Lung (tissue), 12 donors: ENCODE measurements around the gene SLAMF7. TPM values are rescaled to one million over a fixed set of nuclear protein-coding genes. Genes with fewer than 3 reads are reported as not detected.

Experiments used
- ATAC-seq: fragments of 200-7000 bp; cut with Tn5 transposase; one replicate; pipeline ENCODE4 v1.9.1; 2020; ENCODE audit warnings: moderate number of reproducible peaks; ENCODE audit not compliant: insufficient read depth, low FRiP score
- DNase-seq, 3 donors: peaks; one replicate each; pipeline ENCODE4 v3.0.0-alpha.2; 2013 to 2017
- H3K27ac ChIP-seq, 2 donors: one replicate each; pipeline ENCODE4 v1.5.1; 2013; ENCODE audit warnings: mild to moderate bottlenecking in 2 of 2, moderate library complexity in 2 of 2, control low read depth in 1 of 2, inconsistent platforms in 1 of 2, low read depth in 1 of 2, low read length in 1 of 2
- H3K27me3 ChIP-seq, 3 donors: one replicate each; pipeline ENCODE4 v1.5.1; 2013; ENCODE audit warnings: low read length in 2 of 3; ENCODE audit not compliant: control insufficient read depth in 3 of 3, insufficient read depth in 3 of 3
- H3K36me3 ChIP-seq, 4 donors: one replicate each; pipeline ENCODE4 v1.5.1; 2013; ENCODE audit warnings: low read length in 4 of 4, mild to moderate bottlenecking in 1 of 4, moderate library complexity in 1 of 4; ENCODE audit not compliant: control insufficient read depth in 4 of 4, insufficient read depth in 4 of 4
- H3K4me1 ChIP-seq, 5 donors: one replicate each; pipeline ENCODE4 v1.5.1; 2013; ENCODE audit warnings: low read length in 5 of 5, mild to moderate bottlenecking in 2 of 5, moderate library complexity in 1 of 5; ENCODE audit not compliant: control insufficient read depth in 5 of 5, insufficient read depth in 5 of 5
- H3K4me3 ChIP-seq: one replicate; pipeline ENCODE4 v1.5.1; 2013; ENCODE audit warnings: mild to moderate bottlenecking, control low read depth, moderate library complexity
- H3K9ac ChIP-seq, 2 donors: one replicate each; pipeline ENCODE4 v1.5.1; 2013; ENCODE audit warnings: low read length in 2 of 2, control low read depth in 1 of 2; ENCODE audit not compliant: insufficient read depth in 1 of 2
- H3K9me3 ChIP-seq, 4 donors: one replicate each; pipeline ENCODE4 v1.5.1; 2013; ENCODE audit warnings: low read length in 3 of 4, mild to moderate bottlenecking in 1 of 4, moderate library complexity in 1 of 4; ENCODE audit not compliant: control insufficient read depth in 4 of 4, insufficient read depth in 3 of 4
- CTCF ChIP-seq: IDR thresholded peaks from 2 replicates; pipeline ENCODE4 v1.5.1; 2012; ENCODE audit warnings: mild to moderate bottlenecking; ENCODE audit errors: control extremely low read depth, extremely low read depth
- WGBS, 2 donors: extraction: QIAGEN DNeasy Blood & Tissue Kit; methylation state at CpG; one replicate each; pipeline ENCODE4 v1.1.7; 2013; 5-methylcytosine and 5-hydroxymethylcytosine counted together
- polyA plus RNA-seq, 2 donors: library from polyadenylated mRNA; stranded (reverse); fragments of 200-250 nt; gene quantifications; one replicate each; pipeline ENCODE4 v1.2.1, GENCODE V29; 2013
- total RNA-seq, 2 donors: library from RNA; depleted of rRNA in 1 of 2; stranded (reverse); fragments of >200 nt in 1 of 2; gene quantifications; one replicate each; pipeline ENCODE4 v1.2.1, GENCODE V29; 2014 to 2021
- donor health status: control.
- donor health status: control.
- donor health status: Bipolar disorder and iron deficiency.
- donor health status: healthy.
- donor health status: DM: yes; HTN: yes; CAD: no.

Gene SLAMF7
- total and polyA plus RNA-seq, 4 donors, result 4.6 to 69.4 (median 10.0) TPM

DNA sequence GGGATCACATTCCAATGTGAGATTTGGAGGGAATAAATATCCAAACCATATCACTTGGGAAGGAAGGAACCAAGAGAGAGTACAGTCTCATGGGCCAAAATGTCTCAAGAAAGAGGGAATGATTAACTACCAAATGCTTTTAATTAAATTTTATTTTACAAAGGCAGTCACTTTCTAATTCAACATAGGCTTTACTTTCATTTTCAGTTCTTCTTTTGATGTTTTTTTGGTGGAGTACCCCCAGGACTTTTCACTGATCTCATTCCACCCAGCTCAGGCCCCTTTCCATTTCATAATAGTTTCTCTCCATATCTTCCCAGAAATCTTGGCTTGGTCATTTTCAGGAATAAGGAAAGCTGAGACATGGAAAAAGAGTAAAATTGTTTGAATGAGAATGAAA is 5.1 kb upstream of the SLAMF7 start:
- Histone ChIP-seq H3K36me3 (no peaks in the 10 kb centered on the region), H3K4me1 (no peaks in the 10 kb centered on the region), H3K27ac (no peak overlapping the region), H3K9me3 (peaks cover 0 to 2% (median 0%) of the 10 kb centered on the region in 4 donors), H3K9ac (no peak overlapping the region), H3K4me3 (no peak overlapping the region), H3K27me3 (no peaks in the 10 kb centered on the region)
- no peak for TF ChIP-seq CTCF
- ATAC-seq, result no peak
- DNase-seq, result no peak

DNA sequence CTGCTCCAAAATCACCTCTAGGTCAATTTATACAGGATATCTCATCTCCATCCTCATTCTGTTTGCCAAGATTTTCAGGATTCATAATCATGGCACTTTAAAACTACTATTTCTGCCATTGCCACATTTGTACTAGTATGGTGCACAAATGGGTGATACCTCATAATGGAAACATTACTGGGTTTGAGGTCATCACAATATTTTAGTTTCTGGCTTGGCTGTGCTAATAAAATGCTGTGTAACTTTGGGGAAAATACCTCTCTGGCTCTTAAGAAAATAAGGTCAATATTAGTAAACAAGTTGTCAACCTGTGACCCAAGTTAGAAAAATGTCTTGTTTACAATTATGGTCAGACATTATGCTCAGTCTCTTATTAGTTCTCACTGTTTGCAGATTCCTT is 4.7 kb upstream of the SLAMF7 start:
- H3K4me3 ChIP-seq, result no peak overlapping the region
- H3K27ac ChIP-seq, result no peak overlapping the region
- ATAC-seq (no peak), DNase-seq (no peak)
- TF ChIP-seq CTCF, result no peak
- peaks cover 0 to 2% (median 0%) of the 10 kb centered on the region in 4 donors for H3K9me3 ChIP-seq
- no peaks in the 10 kb centered on the region for H3K27me3 ChIP-seq
- H3K36me3 ChIP-seq, result no peaks in the 10 kb centered on the region
- no peak overlapping the region for H3K9ac ChIP-seq
- H3K4me1 ChIP-seq, result no peaks in the 10 kb centered on the region

GRCh38 chr1:160738271-160738670 is 776 bp upstream of the SLAMF7 start:
- no peaks in the 10 kb centered on the region for H3K27me3 ChIP-seq
- H3K4me3 ChIP-seq, result no peak overlapping the region
- H3K9ac ChIP-seq, result no peak overlapping the region
- no peak overlapping the region for H3K27ac ChIP-seq
- H3K9me3 ChIP-seq, result peaks cover 0 to 6% (median 0%) of the 10 kb centered on the region in 4 donors
- no peak for TF ChIP-seq CTCF
- H3K4me1 ChIP-seq, result no peaks in the 10 kb centered on the region
- ATAC-seq (no peak), DNase-seq (no peak)
- 82 to 86% methylated on average over 2 of the region's 2 CpGs for WGBS, 2 donors
- no peaks in the 10 kb centered on the region for H3K36me3 ChIP-seq

DNA sequence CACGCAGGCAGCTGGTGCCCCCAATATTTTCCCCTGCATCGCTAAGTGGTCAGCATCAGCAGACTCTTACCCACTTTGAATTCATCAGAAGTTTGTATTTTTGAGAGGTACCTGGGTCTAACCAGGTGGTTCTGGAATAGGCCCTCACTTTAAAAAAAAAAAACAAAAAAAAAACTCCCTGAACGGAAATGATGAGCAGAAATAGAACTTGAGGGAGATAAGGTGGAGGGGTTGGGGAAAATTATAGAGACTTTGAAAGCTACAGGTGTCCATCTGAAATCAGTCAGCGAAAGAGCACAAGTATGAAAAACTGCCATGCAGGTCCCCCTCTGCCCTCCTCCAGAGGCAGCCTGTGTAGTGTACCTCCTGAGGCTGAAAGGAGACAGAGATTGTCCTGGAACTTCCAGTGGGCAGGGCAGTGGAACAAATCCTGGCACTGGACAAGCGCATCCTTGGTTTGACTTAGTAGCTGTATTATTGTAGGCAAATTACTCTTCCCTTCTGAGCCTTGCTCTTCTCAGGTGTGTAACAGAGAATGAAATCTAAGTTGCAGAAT is 1.2 kb downstream of the SLAMF7 start:
- Histone ChIP-seq H3K9me3 (peaks cover 0 to 6% (median 0%) of the 10 kb centered on the region in 4 donors), H3K27me3 (no peaks in the 10 kb centered on the region), H3K36me3 (no peaks in the 10 kb centered on the region), H3K27ac (no peak overlapping the region), H3K4me1 (no peaks in the 10 kb centered on the region), H3K9ac (no peak overlapping the region), H3K4me3 (no peak overlapping the region)
- WGBS, 2 donors, result 89 to 96% methylated on average over 5 of the region's 5 CpGs
- TF ChIP-seq CTCF, result no peak
- DNase-seq (no peak), ATAC-seq (no peak)
